Caco-2 (cell line): ENCODE results near the gene GPANK1. TPM values are rescaled to one million over a fixed set of nuclear protein-coding genes. Genes with fewer than 3 reads are reported as not detected.

ENCODE experiments used
- BruUV-seq: library from RNA; stranded (reverse); fragments of 400-500 nt; replicated peaks from 2 replicates; lab custom pipeline; 2021; lab: Mats Ljungman, UMichigan
- CTCF ChIA-PET: fragments of 300-600 bp; sonication (Branson Sonifier 250); formaldehyde crosslinking; loops from one replicate; lab custom pipeline; 2022; ENCODE audit warnings: antibody characterized with exemption; lab: Charles Lee
- POLR2A ChIA-PET: fragments of 300-600 bp; sonication (Branson Sonifier 250); formaldehyde crosslinking; loops from one replicate; lab custom pipeline; 2022; ENCODE audit warnings: antibody characterized with exemption; lab: Charles Lee
- DNase-seq, 2 experiments: peaks; one replicate each; pipeline versions ENCODE4 v3.0.0 to v3.0.0-alpha.2; 2020 to 2022
- H3K27me3 ChIP-seq: replicated peaks from 2 replicates; pipeline ENCODE4 v1.6.0; 2011; ENCODE audit warnings: low read length; ENCODE audit not compliant: control insufficient read depth, insufficient read depth
- H3K36me3 ChIP-seq: 2 replicates; pipeline ENCODE4 v1.5.1; 2011; ENCODE audit warnings: low read length; ENCODE audit not compliant: control insufficient read depth, insufficient read depth
- H3K4me1 ChIP-seq: fragments of 250-450 bp; sonication (Bioruptor Pico); 2 replicates; pipeline ENCODE4 v1.5.1; 2020; ENCODE audit warnings: mild to moderate bottlenecking
- H3K4me3 ChIP-seq: 2 replicates; pipeline ENCODE4 v1.5.1; 2011; ENCODE audit warnings: low read depth, mild to moderate bottlenecking, control low read depth, low read length
- H3K9me3 ChIP-seq: fragments of 250-450 bp; sonication (Bioruptor Pico); 2 replicates; pipeline ENCODE4 v1.5.1; 2020; ENCODE audit warnings: mild to moderate bottlenecking, moderate library complexity
- H3K27ac Mint-ChIP-seq: one replicate; pipeline ENCODE4 v1.8.0; 2022; ENCODE audit warnings: mixed read lengths; ENCODE audit not compliant: unreplicated experiment
- H3K27me3 Mint-ChIP-seq: one replicate; pipeline ENCODE4 v1.8.0; 2022; ENCODE audit warnings: mixed read lengths; ENCODE audit not compliant: insufficient read depth, unreplicated experiment
- H3K36me3 Mint-ChIP-seq: one replicate; pipeline ENCODE4 v1.8.0; 2022; ENCODE audit warnings: mild to moderate bottlenecking, mixed read lengths; ENCODE audit not compliant: insufficient read depth, unreplicated experiment
- H3K4me1 Mint-ChIP-seq: one replicate; pipeline ENCODE4 v1.8.0; 2022; ENCODE audit warnings: low read depth, mixed read lengths; ENCODE audit not compliant: unreplicated experiment
- H3K4me3 Mint-ChIP-seq: one replicate; pipeline ENCODE4 v1.8.0; 2022; ENCODE audit warnings: mild to moderate bottlenecking, moderate library complexity, mixed read lengths; ENCODE audit not compliant: unreplicated experiment
- H3K9me3 Mint-ChIP-seq: one replicate; pipeline ENCODE4 v1.8.0; 2022; ENCODE audit warnings: mixed read lengths; ENCODE audit not compliant: unreplicated experiment
- CTCF ChIP-seq, 2 experiments: fragments of 200-600 bp in 1 of 2; IDR thresholded peaks; 1 replicate in 1 of 2; 2 replicates in 1 of 2; pipeline versions ENCODE4 v1.5.1 to v1.8.0; 2011 to 2022; ENCODE audit warnings: antibody characterized with exemption in 1 of 2, control low read depth in 1 of 2, inconsistent platforms in 1 of 2, low read depth in 1 of 2, low read length in 1 of 2, mild to moderate bottlenecking in 1 of 2, moderate library complexity in 1 of 2; ENCODE audit not compliant: insufficient read depth in 1 of 2, severe bottlenecking in 1 of 2, unreplicated experiment in 1 of 2
- intact Hi-C: fragments of 100-400 bp; cut with micrococcal nuclease; formaldehyde crosslinking; loops from one replicate; pipeline ENCODE4 v1.10.0; 2022; ENCODE audit not compliant: unreplicated experiment
- total RNA-seq: library from RNA; stranded (reverse); gene quantifications from 2 replicates; pipeline ENCODE4 v1.2.3, GENCODE V29; 2022

The GPANK1 gene
- total RNA-seq, 1 experiment from 2014 or later = 20.3 TPM

GRCh38 chr6:31659649-31660380, 5.0 kb downstream of the GPANK1 start:
- Mint-ChIP-seq H3K27ac (peak overlapping the region; percentile 89), H3K9me3 (no peaks in the 10 kb centered on the region), H3K4me3 (peak overlapping the region; percentile 88), H3K27me3 (no peaks in the 10 kb centered on the region), H3K36me3 (peaks cover 78% of the 10 kb centered on the region), H3K4me1 (peaks cover 53% of the 10 kb centered on the region)
- Histone ChIP-seq H3K27me3 (no peaks in the 10 kb centered on the region), H3K4me1 (peaks cover 39% of the 10 kb centered on the region), H3K36me3 (peaks cover 9% of the 10 kb centered on the region), H3K9me3 (no peaks in the 10 kb centered on the region), H3K4me3 (peak overlapping the region; percentile 53)
- DNase-seq = no peak
- TF ChIP-seq CTCF (IDR thresholded peaks at IDR 0.05; ENCODE audit: insufficient read depth in 1 of 2, low read depth in 1 of 2, low read length in 1 of 2, severe bottlenecking in 1 of 2, unreplicated experiment in 1 of 2) = no peak
- ChIA-PET POLR2A (interaction anchor here (0.5 to 2.4 kb wide), 10 partner anchors 11 to 203 kb away, joined by 3 to 14 read pairs (median 4); partner anchors contain the start of genes DDX39B, HSPA1A, HSPA1L and MSH5), CTCF (interaction anchor here (0.6 to 1.3 kb wide), 4 partner anchors 8 to 165 kb away, joined by 3 to 6 read pairs (median 4); partner anchors contain the start of gene BAG6)
- TSS peak; percentile 2 for BruUV-seq
- intact Hi-C loops = loop anchor here (1.0 kb wide), 1 partner anchor 8 kb away; the partner anchor contains the start of gene BAG6

GRCh38 chr6:31658983-31659648, 5.7 kb downstream of the GPANK1 start:
- Mint-ChIP-seq H3K27ac (peak overlapping the region; percentile 89), H3K36me3 (peaks cover 73% of the 10 kb centered on the region), H3K9me3 (no peaks in the 10 kb centered on the region), H3K27me3 (no peaks in the 10 kb centered on the region), H3K4me1 (peaks cover 47% of the 10 kb centered on the region), H3K4me3 (peak overlapping the region; percentile 88)
- Histone ChIP-seq H3K9me3 (no peaks in the 10 kb centered on the region), H3K27me3 (no peaks in the 10 kb centered on the region), H3K4me3 (peak overlapping the region; percentile 53), H3K4me1 (peaks cover 44% of the 10 kb centered on the region), H3K36me3 (peaks cover 9% of the 10 kb centered on the region)
- intact Hi-C loops = no loop called here
- DNase-seq = no peak
- ChIA-PET POLR2A (interaction anchor here (1.0 to 2.4 kb wide), 2 partner anchors 31 to 156 kb away, joined by 4 to 5 read pairs; partner anchors contain the start of genes HSPA1A and HSPA1L), CTCF (interaction anchor here (0.7 kb wide), 1 partner anchor 77 kb away, joined by 4 read pairs; the partner anchor contains the start of gene CLIC1)
- no TSS peak for BruUV-seq
- TF ChIP-seq CTCF (IDR thresholded peaks at IDR 0.05; ENCODE audit: insufficient read depth in 1 of 2, low read depth in 1 of 2, low read length in 1 of 2, severe bottlenecking in 1 of 2, unreplicated experiment in 1 of 2) = no peak

- Histone ChIP-seq H3K27me3 (no peaks in the 10 kb centered on the region), H3K36me3 (peaks cover 9% of the 10 kb centered on the region), H3K4me1 (peaks cover 40% of the 10 kb centered on the region), H3K9me3 (no peaks in the 10 kb centered on the region), H3K4me3 (no peak overlapping the region)
- intact Hi-C loops = no loop called here
- Mint-ChIP-seq H3K36me3 (peaks cover 66% of the 10 kb centered on the region), H3K4me1 (peaks cover 41% of the 10 kb centered on the region), H3K27me3 (no peaks in the 10 kb centered on the region), H3K27ac (peak overlapping the region; percentile 88), H3K9me3 (no peaks in the 10 kb centered on the region), H3K4me3 (peak overlapping the region; percentile 57)
- CTCF ChIA-PET = no interaction called here
- no peak for DNase-seq
- POLR2A ChIA-PET = interaction anchor here (0.6 kb wide), 1 partner anchor 380 kb away, joined by 7 read pairs; no protein-coding TSS in a partner anchor
- no peak for TF ChIP-seq CTCF (IDR thresholded peaks at IDR 0.05; ENCODE audit: insufficient read depth in 1 of 2, low read depth in 1 of 2, low read length in 1 of 2, severe bottlenecking in 1 of 2, unreplicated experiment in 1 of 2)
- no TSS peak for BruUV-seq
These were observed 6.6 kb downstream of the GPANK1 start for GRCh38 chr6:31658158-31658688.
